ENCODE data around the gene RASAL3.

Gene RASAL3

GRCh38 chr19:15432629-15433518 lies 31.5 kb downstream of the RASAL3 start:
- peak; percentile 98 for DNase-seq

- peak; percentile 75 for DNase-seq
These were observed 32.3 kb downstream of the RASAL3 start for GRCh38 chr19:15432018-15432494.

- DNase-seq, result no peak
These were observed 32.8 kb downstream of the RASAL3 start for GRCh38 chr19:15431396-15432017.

- DNase-seq, result no peak
These were observed 33.7 kb downstream of the RASAL3 start for GRCh38 chr19:15430526-15431120.

GRCh38 chr19:15429825-15430467 lies 34.4 kb downstream of the RASAL3 start:
- no peak for DNase-seq

GRCh38 chr19:15428956-15429824 lies 35.2 kb downstream of the RASAL3 start:
- no peak for DNase-seq

- no peak for DNase-seq
These were observed 36.3 kb downstream of the RASAL3 start for GRCh38 chr19:15427991-15428471.

GRCh38 chr19:15427350-15427700 lies 37.0 kb downstream of the RASAL3 start:
- no peak for DNase-seq

- no peak for DNase-seq
These were observed 37.6 kb downstream of the RASAL3 start for GRCh38 chr19:15426485-15427349.

- DNase-seq, result no peak
These were observed 38.9 kb downstream of the RASAL3 start for GRCh38 chr19:15425321-15425950.

- DNase-seq, result no peak
These were observed 39.6 kb downstream of the RASAL3 start for GRCh38 chr19:15424692-15425272.

- DNase-seq, result no peak
These were observed 40.2 kb downstream of the RASAL3 start for GRCh38 chr19:15424121-15424520.

- no peak for DNase-seq
These were observed 41.2 kb downstream of the RASAL3 start for GRCh38 chr19:15423130-15423529.

- no peak for DNase-seq
These were observed 41.9 kb downstream of the RASAL3 start for GRCh38 chr19:15422296-15423075.

- DNase-seq, result no peak
These were observed 42.6 kb downstream of the RASAL3 start for GRCh38 chr19:15421721-15422260.

- no peak for DNase-seq
These were observed 43.1 kb downstream of the RASAL3 start for GRCh38 chr19:15421136-15421695.

GRCh38 chr19:15419413-15420025 lies 44.8 kb downstream of the RASAL3 start:
- DNase-seq, result no peak
